ENCODE measurements around the gene MST1.

The MST1 gene

DNA sequence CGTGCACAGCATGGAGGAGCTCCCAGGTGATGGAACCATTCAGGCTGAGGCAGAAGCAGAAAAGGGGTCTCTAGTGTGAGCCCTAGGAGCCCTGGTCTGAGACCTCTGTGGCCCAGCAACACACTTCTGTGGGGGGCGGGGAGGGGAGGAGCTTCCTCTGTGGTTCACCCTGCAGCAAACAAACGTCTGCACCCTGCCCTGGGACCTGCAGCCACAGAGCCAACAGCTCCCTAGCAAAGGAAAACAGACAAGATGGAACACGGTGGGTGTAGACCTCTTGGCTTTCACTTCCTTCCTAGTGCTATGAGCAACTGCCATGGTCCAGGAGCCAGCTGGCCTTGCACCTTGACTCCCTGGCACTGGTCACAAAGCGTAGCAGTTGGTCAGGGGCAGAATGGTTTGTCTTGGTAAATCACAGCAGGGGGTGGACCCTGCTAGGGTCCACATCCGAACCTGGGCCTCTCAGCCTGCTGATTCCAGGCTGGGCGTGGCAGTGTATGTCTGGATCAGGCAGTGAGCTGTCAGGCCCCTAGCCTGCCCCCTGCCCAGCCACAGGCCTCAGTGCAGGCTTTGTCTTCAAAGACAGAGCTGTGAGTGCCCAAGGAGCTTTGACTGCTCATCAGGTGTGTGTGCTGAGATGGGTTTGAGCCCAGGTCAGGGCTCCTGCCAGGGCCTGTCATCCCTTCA is 23.5 kb upstream of the MST1 start:
- H3K4me3 ChIP-seq (replicated peaks; ENCODE audit: low read depth, low read length) = no peak overlapping the region
- TF ChIP-seq, protein P1, sequence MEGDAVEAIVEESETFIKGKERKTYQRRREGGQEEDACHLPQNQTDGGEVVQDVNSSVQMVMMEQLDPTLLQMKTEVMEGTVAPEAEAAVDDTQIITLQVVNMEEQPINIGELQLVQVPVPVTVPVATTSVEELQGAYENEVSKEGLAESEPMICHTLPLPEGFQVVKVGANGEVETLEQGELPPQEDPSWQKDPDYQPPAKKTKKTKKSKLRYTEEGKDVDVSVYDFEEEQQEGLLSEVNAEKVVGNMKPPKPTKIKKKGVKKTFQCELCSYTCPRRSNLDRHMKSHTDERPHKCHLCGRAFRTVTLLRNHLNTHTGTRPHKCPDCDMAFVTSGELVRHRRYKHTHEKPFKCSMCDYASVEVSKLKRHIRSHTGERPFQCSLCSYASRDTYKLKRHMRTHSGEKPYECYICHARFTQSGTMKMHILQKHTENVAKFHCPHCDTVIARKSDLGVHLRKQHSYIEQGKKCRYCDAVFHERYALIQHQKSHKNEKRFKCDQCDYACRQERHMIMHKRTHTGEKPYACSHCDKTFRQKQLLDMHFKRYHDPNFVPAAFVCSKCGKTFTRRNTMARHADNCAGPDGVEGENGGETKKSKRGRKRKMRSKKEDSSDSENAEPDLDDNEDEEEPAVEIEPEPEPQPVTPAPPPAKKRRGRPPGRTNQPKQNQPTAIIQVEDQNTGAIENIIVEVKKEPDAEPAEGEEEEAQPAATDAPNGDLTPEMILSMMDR (IDR thresholded peaks at IDR 0.05; ENCODE audit: insufficient read depth, low read length, poor library complexity, severe bottlenecking) = no peak
- no peak for DNase-seq (ENCODE audit: extremely low read depth, insufficient read length)
- no peaks in the 10 kb centered on the region for H3K27me3 ChIP-seq (replicated peaks; ENCODE audit: control insufficient read depth, insufficient read depth, low read length)
- H3K36me3 ChIP-seq (ENCODE audit: control insufficient read depth, insufficient read depth, low read length) = peaks cover 13% of the 10 kb centered on the region

- no peak for DNase-seq (ENCODE audit: extremely low read depth, insufficient read length)
- Histone ChIP-seq H3K36me3 (ENCODE audit: control insufficient read depth, insufficient read depth, low read length) (peaks cover 11% of the 10 kb centered on the region), H3K27me3 (replicated peaks; ENCODE audit: control insufficient read depth, insufficient read depth, low read length) (no peaks in the 10 kb centered on the region), H3K4me3 (replicated peaks; ENCODE audit: low read depth, low read length) (no peak overlapping the region)
- TF ChIP-seq, protein P1 (IDR thresholded peaks at IDR 0.05; ENCODE audit: insufficient read depth, low read length, poor library complexity, severe bottlenecking) = no peak
Observed at GRCh38 chr3:49712166-49712565, 22.9 kb upstream of the MST1 start.

- H3K27me3 ChIP-seq (replicated peaks; ENCODE audit: control insufficient read depth, insufficient read depth, low read length) = no peaks in the 10 kb centered on the region
- peaks cover 8% of the 10 kb centered on the region for H3K36me3 ChIP-seq (ENCODE audit: control insufficient read depth, insufficient read depth, low read length)
- no peak for DNase-seq (ENCODE audit: extremely low read depth, insufficient read length)
- H3K4me3 ChIP-seq (replicated peaks; ENCODE audit: low read depth, low read length) = no peak overlapping the region
- TF ChIP-seq, protein P1 (IDR thresholded peaks at IDR 0.05; ENCODE audit: insufficient read depth, low read length, poor library complexity, severe bottlenecking) = no peak
Observed at GRCh38 chr3:49711489-49711888, 22.2 kb upstream of the MST1 start.

- Histone ChIP-seq H3K36me3 (ENCODE audit: control insufficient read depth, insufficient read depth, low read length) (peaks cover 13% of the 10 kb centered on the region), H3K4me3 (replicated peaks; ENCODE audit: low read depth, low read length) (no peak overlapping the region), H3K27me3 (replicated peaks; ENCODE audit: control insufficient read depth, insufficient read depth, low read length) (no peaks in the 10 kb centered on the region)
- TF ChIP-seq, protein P1 (IDR thresholded peaks at IDR 0.05; ENCODE audit: insufficient read depth, low read length, poor library complexity, severe bottlenecking) = no peak
- no peak for DNase-seq (ENCODE audit: extremely low read depth, insufficient read length)
Observed at GRCh38 chr3:49709852-49710251, 20.6 kb upstream of the MST1 start.

GRCh38 chr3:49707113-49707480 is 17.8 kb upstream of the MST1 start:
- TF ChIP-seq, protein P1 (IDR thresholded peaks at IDR 0.05; ENCODE audit: insufficient read depth, low read length, poor library complexity, severe bottlenecking) = no peak
- no peaks in the 10 kb centered on the region for H3K27me3 ChIP-seq (replicated peaks; ENCODE audit: control insufficient read depth, insufficient read depth, low read length)
- peaks cover 21% of the 10 kb centered on the region for H3K36me3 ChIP-seq (ENCODE audit: control insufficient read depth, insufficient read depth, low read length)
- no peak overlapping the region for H3K4me3 ChIP-seq (replicated peaks; ENCODE audit: low read depth, low read length)
- DNase-seq (ENCODE audit: extremely low read depth, insufficient read length) = no peak

Data from GM06990 (cell line).